ENCODE data around the gene ZFP3.
"Not testable (repeated sequence)": the region's sequence is repeated elsewhere in the genome, so short reads cannot be mapped to it uniquely, and the experiment has no call there.

The ZFP3 gene

GRCh38 chr17:5115673-5116651, 37.7 kb downstream of the ZFP3 start, which contains the start of gene USP6:
USP6 (plus strand) TSS chr17:5116032; CDS start chr17:5130368, 14,336 bp downstream.
- Mint-ChIP-seq H3K4me1 (peaks cover 12% of the 10 kb centered on the region), H3K27me3 (peaks cover 22% of the 10 kb centered on the region), H3K36me3 (peaks cover 7% of the 10 kb centered on the region), H3K9me3 (no peaks in the 10 kb centered on the region), H3K27ac (no peak within 1 kb of the TSS), H3K4me3 (no peak within 1 kb of the TSS)

DNA sequence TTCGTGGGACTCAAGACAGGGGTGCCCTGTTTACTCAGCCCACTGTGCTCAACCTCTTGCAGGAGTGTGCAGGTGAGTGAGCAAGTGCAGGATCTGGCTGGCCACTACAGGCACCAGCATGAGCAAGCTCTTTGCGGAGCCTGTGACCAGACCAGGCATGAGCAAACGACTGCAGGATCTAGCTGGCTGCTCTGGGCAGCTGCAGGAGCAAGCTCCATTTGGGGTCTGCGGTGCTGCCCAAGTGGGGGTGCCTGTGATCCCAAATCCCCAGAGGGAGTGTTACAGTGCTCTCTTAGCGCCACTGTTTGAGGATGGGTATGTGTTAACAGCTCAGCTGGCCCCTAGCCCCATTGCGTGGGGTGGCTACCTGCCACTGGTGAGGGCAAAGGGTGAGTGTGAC, 40.0 kb downstream of the ZFP3 start:
- Mint-ChIP-seq H3K4me1 (peaks cover 7% of the 10 kb centered on the region), H3K9me3 (no peaks in the 10 kb centered on the region), H3K4me3 (no peak overlapping the region), H3K36me3 (peaks cover 6% of the 10 kb centered on the region), H3K27me3 (peaks cover 31% of the 10 kb centered on the region), H3K27ac (no peak overlapping the region)

DNA sequence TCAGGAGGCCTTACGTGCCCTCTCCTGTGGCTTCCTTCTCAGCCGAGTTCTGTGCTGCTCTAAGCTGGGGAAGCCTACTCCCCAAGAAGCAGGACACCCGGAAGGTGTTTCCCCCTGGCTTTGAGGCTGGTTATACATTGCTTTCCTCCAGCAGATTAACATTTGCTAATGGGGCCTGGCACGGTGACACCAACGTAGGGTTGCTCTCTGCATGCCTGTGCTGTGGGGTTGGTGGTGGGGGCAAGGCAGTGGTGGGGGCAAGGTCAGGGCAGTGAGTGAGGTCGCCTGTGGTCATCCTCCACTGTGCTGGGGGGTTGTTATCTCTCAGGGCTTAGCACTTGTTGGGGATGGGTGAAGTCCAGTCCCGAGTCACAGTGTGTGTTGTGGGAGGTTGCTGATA, 41.8 kb downstream of the ZFP3 start:
- H3K36me3 Mint-ChIP-seq, result peaks cover 2% of the 10 kb centered on the region
- H3K9me3 Mint-ChIP-seq, result no peaks in the 10 kb centered on the region
- peaks cover 37% of the 10 kb centered on the region for H3K27me3 Mint-ChIP-seq
- no peak overlapping the region for H3K4me3 Mint-ChIP-seq
- peaks cover 5% of the 10 kb centered on the region for H3K4me1 Mint-ChIP-seq
- no peak overlapping the region for H3K27ac Mint-ChIP-seq

DNA sequence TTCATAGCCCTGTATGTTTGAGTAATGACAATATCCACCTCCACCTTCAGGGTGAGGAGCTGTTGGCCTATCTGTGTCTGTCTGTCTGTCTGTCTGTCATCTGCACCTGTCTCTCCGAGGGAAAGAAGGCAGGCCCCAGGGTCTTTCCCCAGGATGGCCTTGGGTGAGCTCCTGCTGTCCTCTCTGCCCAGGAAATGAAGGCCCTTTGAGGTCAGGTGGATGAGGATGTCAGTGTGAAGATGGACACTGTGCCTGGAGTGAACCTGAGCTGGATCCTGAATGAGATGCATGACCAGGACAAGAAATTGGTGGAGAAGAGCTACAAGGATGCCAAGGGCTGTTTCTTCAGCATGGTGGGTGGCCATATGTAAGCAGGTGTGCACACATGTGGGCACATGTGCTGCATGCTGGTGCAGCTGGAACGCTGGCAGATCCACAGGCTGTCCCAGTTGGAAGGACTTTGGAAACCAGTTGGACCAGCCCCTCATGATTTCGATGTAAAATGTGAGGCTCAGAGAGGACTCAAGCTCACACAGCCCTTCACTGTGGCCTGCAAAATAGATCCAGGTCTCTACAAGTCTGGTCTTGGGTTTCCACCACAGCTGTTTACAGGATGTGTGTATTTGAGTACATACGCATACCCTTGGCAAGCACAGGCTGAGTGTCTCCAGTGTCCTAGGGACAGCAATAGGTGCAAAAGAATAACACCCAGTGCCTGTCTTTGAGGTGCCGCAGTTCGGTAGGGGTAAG, 42.3 kb downstream of the ZFP3 start:
- Mint-ChIP-seq H3K4me3 (peak overlapping the region; percentile 8), H3K27me3 (peaks cover 33% of the 10 kb centered on the region)
- H3K36me3 Mint-ChIP-seq, H3K9me3 Mint-ChIP-seq, H3K27ac Mint-ChIP-seq, H3K4me1 Mint-ChIP-seq: not testable (repeated sequence)

GRCh38 chr17:5121186-5121841, 43.0 kb downstream of the ZFP3 start:
- Mint-ChIP-seq H3K27me3 (peaks cover 32% of the 10 kb centered on the region), H3K4me3 (peak overlapping the region; percentile 67), H3K36me3 (peaks cover 2% of the 10 kb centered on the region), H3K9me3 (no peaks in the 10 kb centered on the region), H3K4me1 (peaks cover 5% of the 10 kb centered on the region), H3K27ac (no peak overlapping the region)

GRCh38 chr17:5122056-5122455, 43.8 kb downstream of the ZFP3 start:
- not testable (repeated sequence) for H3K4me3 Mint-ChIP-seq, H3K9me3 Mint-ChIP-seq
- H3K27me3 Mint-ChIP-seq, result peaks cover 26% of the 10 kb centered on the region

GRCh38 chr17:5122586-5123342, 44.5 kb downstream of the ZFP3 start:
- H3K4me1 Mint-ChIP-seq, result peaks cover 5% of the 10 kb centered on the region
- H3K27ac Mint-ChIP-seq, result no peak overlapping the region
- no peaks in the 10 kb centered on the region for H3K9me3 Mint-ChIP-seq
- H3K36me3 Mint-ChIP-seq, result no peaks in the 10 kb centered on the region
- peak overlapping the region; percentile 4 for H3K4me3 Mint-ChIP-seq
- H3K27me3 Mint-ChIP-seq, result peaks cover 26% of the 10 kb centered on the region

More at GRCh38 chr17:5122056-5122455, 43.8 kb downstream of the ZFP3 start:
- H3K4me1 Mint-ChIP-seq, H3K36me3 Mint-ChIP-seq, H3K27ac Mint-ChIP-seq: not testable (repeated sequence)

GRCh38 chr17:5123343-5124124, 45.3 kb downstream of the ZFP3 start:
- H3K36me3 Mint-ChIP-seq, result no peaks in the 10 kb centered on the region
- peaks cover 5% of the 10 kb centered on the region for H3K4me1 Mint-ChIP-seq
- peaks cover 21% of the 10 kb centered on the region for H3K27me3 Mint-ChIP-seq

DNA sequence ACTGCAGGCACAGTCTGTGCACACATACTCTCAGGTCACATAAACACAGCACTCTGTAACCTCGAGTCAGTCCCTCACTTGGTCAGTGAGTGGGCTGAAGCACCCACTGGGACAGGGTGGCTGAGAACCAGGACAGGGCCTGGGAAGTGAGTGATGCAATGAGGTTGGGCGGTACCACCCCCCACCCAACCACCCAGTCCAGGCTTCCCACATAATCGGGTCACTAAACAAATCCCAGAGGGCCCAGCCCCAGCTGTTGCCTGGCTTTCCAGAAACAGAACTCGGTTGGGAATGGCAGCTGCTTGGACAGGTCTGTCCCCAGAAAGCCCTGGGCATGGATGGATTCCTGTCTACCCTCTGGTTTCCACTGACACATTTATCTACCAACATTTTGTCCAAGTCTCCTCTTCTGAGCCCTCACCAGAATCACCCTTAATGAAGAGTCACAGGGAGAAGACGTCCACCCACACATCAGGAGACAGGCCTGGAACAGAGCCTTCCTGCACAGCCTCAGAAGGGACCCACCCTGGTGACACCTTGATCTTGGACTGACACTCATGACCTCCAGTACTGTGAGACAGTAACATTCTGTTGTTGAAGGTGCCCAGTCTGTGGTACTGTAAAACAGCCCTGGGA, 46.0 kb downstream of the ZFP3 start:
- not testable (repeated sequence) for H3K36me3 Mint-ChIP-seq, H3K27ac Mint-ChIP-seq
- H3K27me3 Mint-ChIP-seq, result peaks cover 21% of the 10 kb centered on the region

More at GRCh38 chr17:5123343-5124124, 45.3 kb downstream of the ZFP3 start:
- H3K4me3 Mint-ChIP-seq, result no peak overlapping the region
- no peak overlapping the region for H3K27ac Mint-ChIP-seq
- H3K9me3 Mint-ChIP-seq, result no peaks in the 10 kb centered on the region

GRCh38 chr17:5124896-5125295, 46.6 kb downstream of the ZFP3 start:
- H3K4me3 Mint-ChIP-seq, H3K4me1 Mint-ChIP-seq, H3K9me3 Mint-ChIP-seq, H3K27ac Mint-ChIP-seq, H3K36me3 Mint-ChIP-seq: not testable (repeated sequence)
- peaks cover 21% of the 10 kb centered on the region for H3K27me3 Mint-ChIP-seq

More for the DNA sequence above, 46.0 kb downstream of the ZFP3 start:
- not testable (repeated sequence) for H3K9me3 Mint-ChIP-seq, H3K4me3 Mint-ChIP-seq, H3K4me1 Mint-ChIP-seq

GRCh38 chr17:5126719-5127488, 48.6 kb downstream of the ZFP3 start:
- no peaks in the 10 kb centered on the region for H3K4me1 Mint-ChIP-seq
- no peaks in the 10 kb centered on the region for H3K36me3 Mint-ChIP-seq
- H3K4me3 Mint-ChIP-seq, result no peak overlapping the region
- no peaks in the 10 kb centered on the region for H3K9me3 Mint-ChIP-seq
- H3K27ac Mint-ChIP-seq, result no peak overlapping the region
- peaks cover 16% of the 10 kb centered on the region for H3K27me3 Mint-ChIP-seq

DNA sequence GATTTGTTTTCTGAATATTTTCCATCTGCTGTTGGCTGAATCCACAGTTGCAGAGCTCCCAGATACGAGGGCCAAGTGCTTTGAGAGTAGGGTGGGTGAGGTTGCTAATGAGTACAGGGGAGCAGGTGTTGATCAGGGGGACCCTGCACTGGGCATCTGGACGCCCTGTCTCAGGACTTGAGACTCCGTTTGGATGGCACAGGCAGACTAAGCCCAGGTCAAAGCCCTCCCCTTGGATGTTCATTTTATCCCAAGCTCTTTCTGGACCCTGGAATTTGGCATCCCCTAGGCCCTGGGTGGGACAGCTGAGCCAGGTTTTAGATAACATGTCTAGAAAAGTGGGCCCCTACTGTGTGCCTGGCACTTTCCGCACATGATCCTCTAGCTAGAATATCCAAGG, 49.6 kb downstream of the ZFP3 start:
- Mint-ChIP-seq H3K27ac (no peak overlapping the region), H3K4me1 (no peaks in the 10 kb centered on the region), H3K36me3 (no peaks in the 10 kb centered on the region), H3K9me3 (no peaks in the 10 kb centered on the region), H3K27me3 (peaks cover 13% of the 10 kb centered on the region), H3K4me3 (no peak overlapping the region)

DNA sequence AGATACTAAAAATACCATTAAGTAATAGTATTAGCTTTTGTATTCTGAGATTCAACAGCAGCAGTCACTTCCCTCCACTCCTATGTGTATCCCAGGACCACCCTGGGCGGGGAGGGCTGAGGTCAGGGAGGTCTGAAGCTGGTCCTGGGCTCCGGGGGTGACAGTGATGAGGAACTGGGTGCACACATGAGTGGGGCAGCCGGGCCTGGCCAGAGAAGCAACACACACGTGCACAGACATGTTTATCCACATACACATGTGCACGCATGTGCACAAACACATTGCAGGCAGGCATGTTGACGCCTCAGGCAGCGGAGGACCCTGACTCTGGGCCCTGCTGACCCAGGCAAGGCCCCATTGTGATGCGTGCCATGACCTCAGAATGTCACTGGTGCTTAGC, 50.1 kb downstream of the ZFP3 start:
- H3K4me1 Mint-ChIP-seq, H3K4me3 Mint-ChIP-seq, H3K9me3 Mint-ChIP-seq, H3K27ac Mint-ChIP-seq, H3K36me3 Mint-ChIP-seq: not testable (repeated sequence)
- peaks cover 13% of the 10 kb centered on the region for H3K27me3 Mint-ChIP-seq
